IMR-90 (cell line): ENCODE measurements around the gene NDST1. TPM values are rescaled to one million over a fixed set of nuclear protein-coding genes. Genes with fewer than 3 reads are reported as not detected.

Experiments used
- ATAC-seq: fragments of 200-7000 bp; cut with Tn5 transposase; 2 replicates; pipeline ENCODE4 v1.9.1; 2020; ENCODE audit warnings: low read depth, mild to moderate bottlenecking, moderate library complexity
- BruUV-seq: library from RNA; stranded (reverse); fragments of 400-500 nt; replicated peaks from 2 replicates; lab custom pipeline; 2021; lab: Mats Ljungman, UMichigan
- CTCF ChIA-PET: fragments of 300-600 bp; formaldehyde crosslinking; extraction: SDS; loops from one replicate; lab custom pipeline; 2021; ENCODE audit warnings: antibody characterized with exemption; lab: Yijun Ruan, JAX
- POLR2A ChIA-PET: fragments of 300-600 bp; sonication (Branson Sonifier 250); formaldehyde crosslinking; loops from one replicate; lab custom pipeline; 2022; ENCODE audit warnings: antibody characterized with exemption; ENCODE audit not compliant: unreplicated experiment; lab: Charles Lee
- DNase-seq: peaks from one replicate; pipeline ENCODE4 v3.0.0; 2013
- H2AFZ ChIP-seq: replicated peaks from 2 replicates; pipeline ENCODE3; 2013; ENCODE audit warnings: low read length, mild to moderate bottlenecking; ENCODE audit not compliant: poor library complexity
- H2AK5ac ChIP-seq: 2 replicates; pipeline ENCODE4 v1.6.1; 2013; ENCODE audit warnings: low read depth, low read length, inconsistent platforms
- H2AK9ac ChIP-seq: replicated peaks from 2 replicates; pipeline ENCODE3; 2013; ENCODE audit warnings: mild to moderate bottlenecking, low read depth, low read length, moderate library complexity; ENCODE audit not compliant: poor library complexity
- H2BK120ac ChIP-seq: 2 replicates; pipeline ENCODE4 v1.6.1; 2013; ENCODE audit warnings: low read depth, low read length, inconsistent platforms
- H2BK15ac ChIP-seq: 3 replicates; pipeline ENCODE4 v1.6.1; 2013; ENCODE audit warnings: low read depth, low read length, inconsistent platforms
- H2BK20ac ChIP-seq: 2 replicates; pipeline ENCODE4 v1.6.1; 2013; ENCODE audit warnings: low read depth, mild to moderate bottlenecking, inconsistent platforms, low read length, moderate library complexity
- H2BK5ac ChIP-seq: 2 replicates; pipeline ENCODE4 v1.6.1; 2013; ENCODE audit warnings: mild to moderate bottlenecking, low read depth, low read length, inconsistent platforms; ENCODE audit not compliant: poor library complexity, severe bottlenecking
- H3K14ac ChIP-seq: replicated peaks from 2 replicates; pipeline ENCODE4 v1.6.1; 2013; ENCODE audit warnings: low read depth, low read length, inconsistent platforms
- H3K18ac ChIP-seq: 2 replicates; pipeline ENCODE4 v1.6.1; 2013; ENCODE audit warnings: low read depth, low read length, control low read depth
- H3K23ac ChIP-seq: 2 replicates; pipeline ENCODE4 v1.6.1; 2013; ENCODE audit warnings: low read depth, low read length, inconsistent platforms
- H3K27ac ChIP-seq: 2 replicates; pipeline ENCODE4 v1.5.1; 2013; ENCODE audit warnings: mild to moderate bottlenecking, control low read depth, low read length; ENCODE audit not compliant: insufficient read depth
- H3K27me3 ChIP-seq: 2 replicates; pipeline ENCODE4 v1.6.1; 2013; ENCODE audit warnings: low read length; ENCODE audit not compliant: control insufficient read depth, insufficient read depth
- H3K36me3 ChIP-seq: 2 replicates; pipeline ENCODE4 v1.6.1; 2013; ENCODE audit warnings: low read length, mixed read lengths; ENCODE audit not compliant: control insufficient read depth, insufficient read depth
- H3K4ac ChIP-seq: 2 replicates; pipeline ENCODE4 v1.6.1; 2013; ENCODE audit warnings: low read depth, low read length, inconsistent platforms
- H3K4me1 ChIP-seq: 2 replicates; pipeline ENCODE4 v1.6.1; 2013; ENCODE audit warnings: low read length, mixed read lengths; ENCODE audit not compliant: control insufficient read depth, insufficient read depth
- H3K4me2 ChIP-seq: 2 replicates; pipeline ENCODE4 v1.6.1; 2013; ENCODE audit warnings: low read depth, mild to moderate bottlenecking, control low read depth, low read length, moderate library complexity
- H3K4me3 ChIP-seq: 2 replicates; pipeline ENCODE4 v1.5.1; 2013; ENCODE audit warnings: low read depth, mild to moderate bottlenecking, control low read depth, low read length, moderate library complexity; ENCODE audit not compliant: insufficient read depth
- H3K56ac ChIP-seq: 2 replicates; pipeline ENCODE4 v1.6.1; 2013; ENCODE audit warnings: low read length, inconsistent platforms; ENCODE audit not compliant: insufficient read depth; ENCODE audit errors: extremely low read depth
- H3K79me1 ChIP-seq, 2 experiments: 2 replicates each; pipeline ENCODE4 v1.6.1; 2013; ENCODE audit warnings: low read length in 2 of 2, inconsistent platforms in 1 of 2, low read depth in 1 of 2
- H3K9ac ChIP-seq: 2 replicates; pipeline ENCODE4 v1.6.1; 2013; ENCODE audit warnings: low read depth, low read length, control low read depth
- H3K9me1 ChIP-seq: 2 replicates; pipeline ENCODE4 v1.6.1; 2013; ENCODE audit warnings: low read length, inconsistent platforms; ENCODE audit not compliant: insufficient read depth
- H3K9me3 ChIP-seq: 2 replicates; pipeline ENCODE4 v1.6.1; 2013; ENCODE audit warnings: low read length; ENCODE audit not compliant: control insufficient read depth, insufficient read depth
- H4K20me1 ChIP-seq: 2 replicates; pipeline ENCODE4 v1.6.1; 2013; ENCODE audit warnings: low read length, inconsistent platforms; ENCODE audit not compliant: insufficient read depth
- H4K5ac ChIP-seq: 2 replicates; pipeline ENCODE4 v1.6.1; 2013; ENCODE audit warnings: mild to moderate bottlenecking, low read depth, low read length, control low read depth
- H4K8ac ChIP-seq, 2 experiments: 2 replicates each; pipeline ENCODE4 v1.6.1; 2013; ENCODE audit warnings: low read depth in 2 of 2, low read length in 2 of 2, control low read depth in 1 of 2, inconsistent platforms in 1 of 2
- H4K91ac ChIP-seq: 2 replicates; pipeline ENCODE4 v1.6.1; 2013; ENCODE audit warnings: low read depth, low read length, inconsistent platforms; ENCODE audit not compliant: insufficient read depth
- CEBPB ChIP-seq: IDR thresholded peaks from 2 replicates; pipeline ENCODE4 v1.6.1; 2012; ENCODE audit warnings: low read depth, low read length, improper control_type of control experiment
- FOS ChIP-seq: fragments of 150-350 bp; IDR thresholded peaks from 2 replicates; pipeline ENCODE4 v1.6.1; 2016; ENCODE audit warnings: low read depth, low read length
- MAFK ChIP-seq: IDR thresholded peaks from 2 replicates; pipeline ENCODE4 v1.6.1; 2012; ENCODE audit warnings: low read depth, low read length, improper control_type of control experiment
- MAZ ChIP-seq: IDR thresholded peaks from 2 replicates; pipeline ENCODE4 v1.6.1; 2012; ENCODE audit warnings: low read depth, mild to moderate bottlenecking, low read length, improper control_type of control experiment, moderate library complexity, borderline replicate concordance
- NFE2L2 ChIP-seq: fragments of 150-350 bp; IDR thresholded peaks from 2 replicates; pipeline ENCODE4 v1.6.1; 2016; ENCODE audit warnings: low read depth, mild to moderate bottlenecking, low read length
- WGBS, 2 experiments: methylation state at CpG; one replicate each; pipeline versions ENCODE4 v1.1.5 to v1.1.7; 2013; ENCODE audit warnings: missing lambda C conversion rate in 2 of 2; ENCODE audit not compliant: insufficient read length in 1 of 2; ENCODE audit errors: extremely low coverage in 2 of 2; 5-methylcytosine and 5-hydroxymethylcytosine counted together
- dilution Hi-C: fragments of 300-500 bp; cut with HindIII; formaldehyde crosslinking; loops from one replicate; pipeline ENCODE4 v1.14.3; 2018; ENCODE audit warnings: low sequenced_read_pairs; ENCODE audit not compliant: unreplicated experiment
- in situ Hi-C: fragments of 300-500 bp; cut with MboI; formaldehyde crosslinking; loops from 3 replicates; pipeline ENCODE4 v1.14.3; 2019; ENCODE audit warnings: low sequenced_read_pairs, inconsistent platforms, mixed read lengths
- intact Hi-C: fragments of 100-400 bp; cut with micrococcal nuclease; formaldehyde crosslinking; loops from 2 replicates; pipeline ENCODE4 v1.10.0; 2022
- polyA plus RNA-seq, 3 experiments: library from polyadenylated mRNA; depleted of rRNA; stranded (reverse); fragments of >200 nt; gene quantifications; 2 replicates each; pipeline ENCODE4 v1.2.3, GENCODE V29; 2012; ENCODE audit warnings: low replicate concordance in 1 of 3
- total RNA-seq: library from RNA; depleted of rRNA; stranded (reverse); fragments of >200 nt; gene quantifications from 2 replicates; pipeline ENCODE4 v1.2.3, GENCODE V29; 2012

Gene NDST1
- total and polyA plus RNA-seq, 2 of the 4 experiments (the other 2 are of a cell fraction): 30.5 to 80.4 TPM

DNA sequence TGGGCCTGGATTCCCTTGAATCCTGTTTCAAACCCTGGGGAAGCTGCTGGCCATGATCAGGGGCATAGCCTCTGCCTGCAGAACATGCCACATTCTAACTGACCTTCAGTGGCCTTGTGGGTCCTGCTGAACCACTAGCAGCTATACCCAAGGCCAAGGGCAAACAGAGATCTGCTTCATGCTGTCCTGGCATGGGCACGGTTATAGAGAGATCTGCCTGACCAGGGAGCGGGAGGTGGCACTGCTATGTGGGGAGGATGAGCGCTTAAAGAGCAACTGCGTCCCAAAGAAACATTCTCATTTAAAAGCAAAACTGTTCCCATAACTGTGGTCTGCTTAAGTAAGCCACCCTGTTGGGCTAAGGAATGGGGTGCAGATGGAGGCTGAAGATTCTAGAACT is 96.1 kb downstream of the NDST1 start:
- no TSS peak for BruUV-seq
- no peaks in the 10 kb centered on the region for H4K20me1 ChIP-seq
- no peak overlapping the region for H2BK20ac ChIP-seq
- no peak overlapping the region for H3K4me2 ChIP-seq
- H3K27me3 ChIP-seq: peaks cover 3% of the 10 kb centered on the region; the same call in 1 of the 2 replicates
- no peak overlapping the region for H3K56ac ChIP-seq
- H2BK120ac ChIP-seq: no peak overlapping the region
- no peaks in the 10 kb centered on the region for H3K9me3 ChIP-seq
- H4K5ac ChIP-seq: no peak overlapping the region
- intact Hi-C loops: no loop called here
- DNase-seq: no peak
- H3K4me1 ChIP-seq: peaks cover 7% of the 10 kb centered on the region
- no peak overlapping the region for H4K8ac ChIP-seq
- dilution Hi-C loops: no loop called here
- H3K36me3 ChIP-seq: no peaks in the 10 kb centered on the region
- H3K23ac ChIP-seq: no peak overlapping the region
- no peak overlapping the region for H3K4me3 ChIP-seq
- POLR2A ChIA-PET: no interaction called here
- H2AFZ ChIP-seq: no peak overlapping the region
- CTCF ChIA-PET: no interaction called here
- no peak overlapping the region for H2AK5ac ChIP-seq
- H2AK9ac ChIP-seq: no peak overlapping the region
- H3K14ac ChIP-seq: no peak overlapping the region
- no peak overlapping the region for H2BK5ac ChIP-seq
- TF ChIP-seq MAZ: no peak
- no peak for TF ChIP-seq FOS
- no peak for TF ChIP-seq MAFK
- no peak for TF ChIP-seq NFE2L2
- TF ChIP-seq CEBPB: no peak
- no peaks in the 10 kb centered on the region for H3K79me1 ChIP-seq
- no peak overlapping the region for H3K18ac ChIP-seq
- ATAC-seq: no peak
- H3K27ac ChIP-seq: no peak overlapping the region
- no peak overlapping the region for H4K91ac ChIP-seq
- no peaks in the 10 kb centered on the region for H3K9me1 ChIP-seq
- no CpG with 5 or more reads among the region's 4 CpGs for WGBS, 2 experiments
- in situ Hi-C loops: no loop called here
- no peak overlapping the region for H2BK15ac ChIP-seq
- H3K9ac ChIP-seq: no peak overlapping the region
- H3K4ac ChIP-seq: no peak overlapping the region
